ENCODE measurements around the gene MAP1B. TPM values are rescaled to one million over a fixed set of nuclear protein-coding genes. Genes with fewer than 3 reads are reported as not detected.

The MAP1B gene
- total and polyA plus RNA-seq, 4 donors: 0.58 to 5.0 (median 2.1) TPM

DNA sequence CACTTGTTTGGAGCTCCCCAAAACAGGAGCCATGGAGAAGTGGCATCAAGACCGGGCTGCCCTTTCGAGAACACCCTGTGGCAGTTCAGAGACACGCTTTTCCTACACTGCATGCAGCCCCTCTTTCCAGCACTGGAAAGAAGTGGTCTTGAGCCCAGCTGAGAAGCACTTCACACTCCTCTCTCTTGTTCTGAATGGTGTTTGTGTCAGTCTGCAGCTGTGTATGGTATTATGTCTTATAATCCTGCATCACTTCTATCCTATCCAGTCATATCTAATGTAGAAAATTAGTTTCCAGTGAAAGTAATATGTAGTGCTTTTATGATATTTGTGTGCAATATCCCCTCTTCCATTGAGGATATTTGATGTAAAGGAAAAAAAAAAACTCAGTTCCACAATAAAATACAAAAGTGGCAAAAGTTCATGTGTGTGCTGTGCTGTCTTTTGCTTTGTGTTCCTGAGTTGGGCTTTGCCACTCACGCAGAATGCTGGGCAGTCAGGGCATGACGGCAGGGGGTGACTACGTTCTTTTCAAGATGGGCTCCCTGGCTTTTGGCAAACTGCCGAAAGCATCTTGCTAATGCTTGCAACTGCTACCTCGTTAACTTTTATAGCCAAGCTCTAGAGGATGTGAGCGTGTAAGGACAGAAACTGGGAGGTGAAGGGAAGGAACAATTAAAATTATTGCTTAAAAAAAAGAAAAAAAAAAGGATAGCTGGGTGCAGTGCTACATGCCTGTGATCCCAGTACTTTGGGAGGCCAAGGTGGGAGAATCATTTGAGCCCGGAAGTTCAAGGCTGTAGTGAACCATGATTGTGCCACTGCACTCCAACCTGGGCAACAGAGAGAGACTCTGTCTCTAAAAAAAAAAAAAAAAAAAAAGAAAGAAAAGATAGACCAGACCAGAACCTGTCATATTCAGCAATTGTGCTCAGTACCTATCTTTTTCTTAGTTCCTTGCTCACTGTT lies 102.2 kb downstream of the MAP1B start:
- H3K9me3 ChIP-seq (ENCODE audit: control insufficient read depth in 4 of 4, low read length in 3 of 4): no peaks in the 10 kb centered on the region
- 91% methylated on average over 10 of the region's 10 CpGs for WGBS
- H3K9ac ChIP-seq (ENCODE audit: low read depth in 1 of 2, low read length in 2 of 2): no peak overlapping the region
- no peaks in the 10 kb centered on the region for H3K36me3 ChIP-seq (ENCODE audit: control insufficient read depth in 4 of 4, insufficient read depth in 3 of 4, low read depth in 1 of 4, low read length in 3 of 4)
- TF ChIP-seq, protein P1, sequence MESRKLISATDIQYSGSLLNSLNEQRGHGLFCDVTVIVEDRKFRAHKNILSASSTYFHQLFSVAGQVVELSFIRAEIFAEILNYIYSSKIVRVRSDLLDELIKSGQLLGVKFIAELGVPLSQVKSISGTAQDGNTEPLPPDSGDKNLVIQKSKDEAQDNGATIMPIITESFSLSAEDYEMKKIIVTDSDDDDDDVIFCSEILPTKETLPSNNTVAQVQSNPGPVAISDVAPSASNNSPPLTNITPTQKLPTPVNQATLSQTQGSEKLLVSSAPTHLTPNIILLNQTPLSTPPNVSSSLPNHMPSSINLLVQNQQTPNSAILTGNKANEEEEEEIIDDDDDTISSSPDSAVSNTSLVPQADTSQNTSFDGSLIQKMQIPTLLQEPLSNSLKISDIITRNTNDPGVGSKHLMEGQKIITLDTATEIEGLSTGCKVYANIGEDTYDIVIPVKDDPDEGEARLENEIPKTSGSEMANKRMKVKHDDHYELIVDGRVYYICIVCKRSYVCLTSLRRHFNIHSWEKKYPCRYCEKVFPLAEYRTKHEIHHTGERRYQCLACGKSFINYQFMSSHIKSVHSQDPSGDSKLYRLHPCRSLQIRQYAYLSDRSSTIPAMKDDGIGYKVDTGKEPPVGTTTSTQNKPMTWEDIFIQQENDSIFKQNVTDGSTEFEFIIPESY (IDR thresholded peaks at IDR 0.05): no peak
- TF ChIP-seq, protein P2, sequence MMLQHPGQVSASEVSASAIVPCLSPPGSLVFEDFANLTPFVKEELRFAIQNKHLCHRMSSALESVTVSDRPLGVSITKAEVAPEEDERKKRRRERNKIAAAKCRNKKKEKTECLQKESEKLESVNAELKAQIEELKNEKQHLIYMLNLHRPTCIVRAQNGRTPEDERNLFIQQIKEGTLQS (IDR thresholded peaks at IDR 0.05): no peak
- TF ChIP-seq YY1 (IDR thresholded peaks at IDR 0.05): no peak
- TF ChIP-seq GABPA (IDR thresholded peaks at IDR 0.05 in 1 of 2, conservative IDR thresholded peaks at IDR 0.05 in 1 of 2): no peak
- TF ChIP-seq, protein P3, sequence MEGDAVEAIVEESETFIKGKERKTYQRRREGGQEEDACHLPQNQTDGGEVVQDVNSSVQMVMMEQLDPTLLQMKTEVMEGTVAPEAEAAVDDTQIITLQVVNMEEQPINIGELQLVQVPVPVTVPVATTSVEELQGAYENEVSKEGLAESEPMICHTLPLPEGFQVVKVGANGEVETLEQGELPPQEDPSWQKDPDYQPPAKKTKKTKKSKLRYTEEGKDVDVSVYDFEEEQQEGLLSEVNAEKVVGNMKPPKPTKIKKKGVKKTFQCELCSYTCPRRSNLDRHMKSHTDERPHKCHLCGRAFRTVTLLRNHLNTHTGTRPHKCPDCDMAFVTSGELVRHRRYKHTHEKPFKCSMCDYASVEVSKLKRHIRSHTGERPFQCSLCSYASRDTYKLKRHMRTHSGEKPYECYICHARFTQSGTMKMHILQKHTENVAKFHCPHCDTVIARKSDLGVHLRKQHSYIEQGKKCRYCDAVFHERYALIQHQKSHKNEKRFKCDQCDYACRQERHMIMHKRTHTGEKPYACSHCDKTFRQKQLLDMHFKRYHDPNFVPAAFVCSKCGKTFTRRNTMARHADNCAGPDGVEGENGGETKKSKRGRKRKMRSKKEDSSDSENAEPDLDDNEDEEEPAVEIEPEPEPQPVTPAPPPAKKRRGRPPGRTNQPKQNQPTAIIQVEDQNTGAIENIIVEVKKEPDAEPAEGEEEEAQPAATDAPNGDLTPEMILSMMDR (IDR thresholded peaks at IDR 0.05; ENCODE audit: low read depth, low read length, missing input control): no peak
- TF ChIP-seq, protein P4, sequence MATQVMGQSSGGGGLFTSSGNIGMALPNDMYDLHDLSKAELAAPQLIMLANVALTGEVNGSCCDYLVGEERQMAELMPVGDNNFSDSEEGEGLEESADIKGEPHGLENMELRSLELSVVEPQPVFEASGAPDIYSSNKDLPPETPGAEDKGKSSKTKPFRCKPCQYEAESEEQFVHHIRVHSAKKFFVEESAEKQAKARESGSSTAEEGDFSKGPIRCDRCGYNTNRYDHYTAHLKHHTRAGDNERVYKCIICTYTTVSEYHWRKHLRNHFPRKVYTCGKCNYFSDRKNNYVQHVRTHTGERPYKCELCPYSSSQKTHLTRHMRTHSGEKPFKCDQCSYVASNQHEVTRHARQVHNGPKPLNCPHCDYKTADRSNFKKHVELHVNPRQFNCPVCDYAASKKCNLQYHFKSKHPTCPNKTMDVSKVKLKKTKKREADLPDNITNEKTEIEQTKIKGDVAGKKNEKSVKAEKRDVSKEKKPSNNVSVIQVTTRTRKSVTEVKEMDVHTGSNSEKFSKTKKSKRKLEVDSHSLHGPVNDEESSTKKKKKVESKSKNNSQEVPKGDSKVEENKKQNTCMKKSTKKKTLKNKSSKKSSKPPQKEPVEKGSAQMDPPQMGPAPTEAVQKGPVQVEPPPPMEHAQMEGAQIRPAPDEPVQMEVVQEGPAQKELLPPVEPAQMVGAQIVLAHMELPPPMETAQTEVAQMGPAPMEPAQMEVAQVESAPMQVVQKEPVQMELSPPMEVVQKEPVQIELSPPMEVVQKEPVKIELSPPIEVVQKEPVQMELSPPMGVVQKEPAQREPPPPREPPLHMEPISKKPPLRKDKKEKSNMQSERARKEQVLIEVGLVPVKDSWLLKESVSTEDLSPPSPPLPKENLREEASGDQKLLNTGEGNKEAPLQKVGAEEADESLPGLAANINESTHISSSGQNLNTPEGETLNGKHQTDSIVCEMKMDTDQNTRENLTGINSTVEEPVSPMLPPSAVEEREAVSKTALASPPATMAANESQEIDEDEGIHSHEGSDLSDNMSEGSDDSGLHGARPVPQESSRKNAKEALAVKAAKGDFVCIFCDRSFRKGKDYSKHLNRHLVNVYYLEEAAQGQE (IDR thresholded peaks at IDR 0.05): no peak
- TF ChIP-seq EGR1 (IDR thresholded peaks at IDR 0.05; ENCODE audit: low read depth in 2 of 2): no peak
- no peak for TF ChIP-seq TAF1 (conservative IDR thresholded peaks at IDR 0.05)
- no peak for TF ChIP-seq RXRA (IDR thresholded peaks at IDR 0.05)
- TF ChIP-seq FOXA1 (IDR thresholded peaks at IDR 0.05): no peak
- no peak for TF ChIP-seq SP1 (IDR thresholded peaks at IDR 0.05)
- no peak for TF ChIP-seq NR2F2 (IDR thresholded peaks at IDR 0.05)
- TF ChIP-seq JUND (IDR thresholded peaks at IDR 0.05): no peak
- TF ChIP-seq HNF4G (IDR thresholded peaks at IDR 0.05): no peak
- TF ChIP-seq FOXA2 (IDR thresholded peaks at IDR 0.05): no peak
- TF ChIP-seq RAD21 (IDR thresholded peaks at IDR 0.05): no peak
- TF ChIP-seq HNF4A (conservative IDR thresholded peaks at IDR 0.05): no peak
- TF ChIP-seq, protein P5, sequence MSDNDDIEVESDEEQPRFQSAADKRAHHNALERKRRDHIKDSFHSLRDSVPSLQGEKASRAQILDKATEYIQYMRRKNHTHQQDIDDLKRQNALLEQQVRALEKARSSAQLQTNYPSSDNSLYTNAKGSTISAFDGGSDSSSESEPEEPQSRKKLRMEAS (IDR thresholded peaks at IDR 0.05): no peak
- no peak for DNase-seq (ENCODE audit: low spot score)
- H3K4me1 ChIP-seq (ENCODE audit: control insufficient read depth in 4 of 4, insufficient read depth in 4 of 4, low read length in 3 of 4): no peaks in the 10 kb centered on the region
- H3K27me3 ChIP-seq (ENCODE audit: control insufficient read depth in 4 of 4, insufficient read depth in 4 of 4, low read length in 3 of 4): no peaks in the 10 kb centered on the region
- H3K4me3 ChIP-seq (ENCODE audit: low read depth in 1 of 3, low read length in 3 of 3): no peak overlapping the region
- H3K27ac ChIP-seq (ENCODE audit: low read depth in 1 of 2, low read length in 2 of 2): no peak overlapping the region
